SK-N-SH treated with all-trans-retinoic acid at 6 μM for 48 hours (cell line): ENCODE data around the gene CHN1.

ENCODE experiments used
- ATAC-seq: fragments of 200-7000 bp; cut with Tn5 transposase; 3 replicates; pipeline ENCODE4 v1.9.1; 2020; ENCODE audit warnings: mild to moderate bottlenecking, moderate library complexity
- ARNTL ChIP-seq: fragments of 450-650 bp; formaldehyde crosslinking; IDR thresholded peaks from 2 replicates; pipeline ENCODE4 v1.5.0; 2020; ENCODE audit warnings: low read depth, mild to moderate bottlenecking, moderate library complexity, borderline replicate concordance
- BACH2 ChIP-seq: fragments of 250-450 bp; sonication (Bioruptor Pico); IDR thresholded peaks from 2 replicates; pipeline ENCODE4 v1.9.0; 2021; ENCODE audit warnings: mild to moderate bottlenecking, borderline replicate concordance
- CSDC2 ChIP-seq: fragments of 250-450 bp; sonication (Bioruptor Pico); IDR thresholded peaks from 2 replicates; pipeline ENCODE4 v1.5.0; 2020; ENCODE audit warnings: mild to moderate bottlenecking, moderate library complexity
- ESRRG ChIP-seq: fragments of 250-450 bp; sonication (Bioruptor Pico); IDR thresholded peaks from 2 replicates; pipeline ENCODE4 v1.6.1; 2021; ENCODE audit warnings: mild to moderate bottlenecking
- GLIS3 ChIP-seq: fragments of 250-450 bp; sonication (Bioruptor Pico); IDR thresholded peaks from 2 replicates; pipeline ENCODE4 v1.5.0; 2020; ENCODE audit warnings: mild to moderate bottlenecking, moderate library complexity
- ISL1 ChIP-seq: fragments of 250-450 bp; sonication (Bioruptor Pico); IDR thresholded peaks from 2 replicates; pipeline ENCODE4 v2.1.2; 2022; ENCODE audit warnings: mild to moderate bottlenecking, moderate library complexity
- OSR1 ChIP-seq: fragments of 250-450 bp; sonication (Bioruptor Pico); IDR thresholded peaks from 2 replicates; pipeline ENCODE4 v1.8.0; 2022; ENCODE audit warnings: moderate library complexity, mild to moderate bottlenecking, inconsistent platforms
- RARB ChIP-seq: fragments of 250-450 bp; sonication (Bioruptor Pico); IDR thresholded peaks from 2 replicates; pipeline ENCODE4 v1.8.0; 2021; ENCODE audit warnings: mild to moderate bottlenecking, moderate library complexity
- SNAI2 ChIP-seq: fragments of 250-450 bp; sonication (Bioruptor Pico); IDR thresholded peaks from 2 replicates; pipeline ENCODE4 v1.5.0; 2020; ENCODE audit warnings: mild to moderate bottlenecking, moderate library complexity
- TCF4 ChIP-seq: fragments of 250-450 bp; sonication (Bioruptor Pico); IDR thresholded peaks from 2 replicates; pipeline ENCODE4 v1.8.0; 2021; ENCODE audit warnings: mild to moderate bottlenecking, moderate library complexity, borderline replicate concordance
- TOX ChIP-seq: fragments of 250-450 bp; sonication (Bioruptor Pico); IDR thresholded peaks from 2 replicates; pipeline ENCODE4 v1.8.0; 2021; ENCODE audit warnings: mild to moderate bottlenecking, moderate library complexity, borderline replicate concordance
- ZC3H10 ChIP-seq: fragments of 250-450 bp; sonication (Bioruptor Pico); IDR thresholded peaks from 2 replicates; pipeline ENCODE4 v1.5.1; 2021; ENCODE audit warnings: mild to moderate bottlenecking, moderate library complexity
- ZFP3 ChIP-seq: fragments of 250-450 bp; sonication (Bioruptor Pico); IDR thresholded peaks from 2 replicates; pipeline ENCODE4 v1.5.0; 2020; ENCODE audit warnings: mild to moderate bottlenecking, moderate library complexity
- ZFP30 ChIP-seq: fragments of 450-650 bp; formaldehyde crosslinking; IDR thresholded peaks from 2 replicates; pipeline ENCODE4 v1.5.0; 2022; ENCODE audit warnings: mild to moderate bottlenecking, moderate library complexity
- ZNF565 ChIP-seq: fragments of 450-650 bp; formaldehyde crosslinking; conservative IDR thresholded peaks from 2 replicates; pipeline ENCODE4 v1.5.0; 2020; ENCODE audit warnings: low read depth, mild to moderate bottlenecking, moderate library complexity
- ZNF70 ChIP-seq: fragments of 450-650 bp; formaldehyde crosslinking; IDR thresholded peaks from 2 replicates; pipeline ENCODE4 v1.5.0; 2020; ENCODE audit warnings: mild to moderate bottlenecking, moderate library complexity
- ZNF8 ChIP-seq: fragments of 450-650 bp; formaldehyde crosslinking; IDR thresholded peaks from 2 replicates; pipeline ENCODE4 v1.5.0; 2020; ENCODE audit warnings: mild to moderate bottlenecking, moderate library complexity
- TF ChIP-seq, protein P1 (sequence below): fragments of 250-450 bp; sonication (Bioruptor Pico); IDR thresholded peaks from 2 replicates; pipeline ENCODE4 v1.8.0; 2020; ENCODE audit warnings: mild to moderate bottlenecking, moderate library complexity, borderline replicate concordance
- TF ChIP-seq, protein P2 (sequence below): fragments of 250-450 bp; sonication (Bioruptor Pico); IDR thresholded peaks from 2 replicates; pipeline ENCODE4 v1.5.0; 2020; ENCODE audit warnings: mild to moderate bottlenecking, moderate library complexity
- TF ChIP-seq, protein P3 (sequence below): fragments of 250-450 bp; sonication (Bioruptor Pico); IDR thresholded peaks from 2 replicates; pipeline ENCODE4 v1.5.1; 2021; ENCODE audit warnings: mild to moderate bottlenecking, moderate library complexity
- TF ChIP-seq, protein P4 (sequence below): fragments of 250-450 bp; sonication (Bioruptor Pico); IDR thresholded peaks from 2 replicates; pipeline ENCODE4 v1.8.0; 2021; ENCODE audit warnings: low read depth, mild to moderate bottlenecking, moderate library complexity, borderline replicate concordance

The CHN1 gene

DNA sequence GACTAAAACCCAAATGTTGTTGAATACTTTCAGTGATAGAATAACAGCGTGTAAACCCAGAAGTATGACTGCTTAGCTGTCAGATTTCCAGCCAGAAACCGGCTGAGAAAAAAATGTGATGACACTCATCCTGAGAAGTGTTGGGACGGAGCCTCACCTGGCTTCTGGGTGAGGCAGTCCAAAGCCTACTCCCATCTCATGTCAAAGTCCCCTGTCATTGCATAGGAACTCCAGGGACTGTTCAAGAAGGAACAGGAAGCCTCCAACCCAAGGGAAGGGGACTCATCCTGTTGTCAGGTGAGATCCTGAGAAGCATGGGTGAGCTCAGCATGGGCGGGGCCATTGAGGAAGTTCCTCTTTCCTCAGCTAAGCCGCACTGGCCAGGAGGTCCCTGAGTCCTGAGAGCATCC is 229.6 kb downstream of the CHN1 start:
- ATAC-seq: no peak
- TF ChIP-seq, protein P1, sequence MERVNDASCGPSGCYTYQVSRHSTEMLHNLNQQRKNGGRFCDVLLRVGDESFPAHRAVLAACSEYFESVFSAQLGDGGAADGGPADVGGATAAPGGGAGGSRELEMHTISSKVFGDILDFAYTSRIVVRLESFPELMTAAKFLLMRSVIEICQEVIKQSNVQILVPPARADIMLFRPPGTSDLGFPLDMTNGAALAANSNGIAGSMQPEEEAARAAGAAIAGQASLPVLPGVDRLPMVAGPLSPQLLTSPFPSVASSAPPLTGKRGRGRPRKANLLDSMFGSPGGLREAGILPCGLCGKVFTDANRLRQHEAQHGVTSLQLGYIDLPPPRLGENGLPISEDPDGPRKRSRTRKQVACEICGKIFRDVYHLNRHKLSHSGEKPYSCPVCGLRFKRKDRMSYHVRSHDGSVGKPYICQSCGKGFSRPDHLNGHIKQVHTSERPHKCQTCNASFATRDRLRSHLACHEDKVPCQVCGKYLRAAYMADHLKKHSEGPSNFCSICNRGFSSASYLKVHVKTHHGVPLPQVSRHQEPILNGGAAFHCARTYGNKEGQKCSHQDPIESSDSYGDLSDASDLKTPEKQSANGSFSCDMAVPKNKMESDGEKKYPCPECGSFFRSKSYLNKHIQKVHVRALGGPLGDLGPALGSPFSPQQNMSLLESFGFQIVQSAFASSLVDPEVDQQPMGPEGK (CRISPR knock-in tag): no peak
- TF ChIP-seq BACH2 (CRISPR knock-in tag): no peak
- TF ChIP-seq TOX (CRISPR knock-in tag): no peak
- no peak for TF ChIP-seq CSDC2 (CRISPR knock-in tag)
- no peak for TF ChIP-seq ZFP30 (CRISPR knock-in tag)
- no peak for TF ChIP-seq ISL1 (CRISPR knock-in tag)
- TF ChIP-seq GLIS3 (CRISPR knock-in tag): no peak
- TF ChIP-seq ZNF565 (CRISPR knock-in tag): no peak
- no peak for TF ChIP-seq RARB (CRISPR knock-in tag)
- TF ChIP-seq, protein P2, sequence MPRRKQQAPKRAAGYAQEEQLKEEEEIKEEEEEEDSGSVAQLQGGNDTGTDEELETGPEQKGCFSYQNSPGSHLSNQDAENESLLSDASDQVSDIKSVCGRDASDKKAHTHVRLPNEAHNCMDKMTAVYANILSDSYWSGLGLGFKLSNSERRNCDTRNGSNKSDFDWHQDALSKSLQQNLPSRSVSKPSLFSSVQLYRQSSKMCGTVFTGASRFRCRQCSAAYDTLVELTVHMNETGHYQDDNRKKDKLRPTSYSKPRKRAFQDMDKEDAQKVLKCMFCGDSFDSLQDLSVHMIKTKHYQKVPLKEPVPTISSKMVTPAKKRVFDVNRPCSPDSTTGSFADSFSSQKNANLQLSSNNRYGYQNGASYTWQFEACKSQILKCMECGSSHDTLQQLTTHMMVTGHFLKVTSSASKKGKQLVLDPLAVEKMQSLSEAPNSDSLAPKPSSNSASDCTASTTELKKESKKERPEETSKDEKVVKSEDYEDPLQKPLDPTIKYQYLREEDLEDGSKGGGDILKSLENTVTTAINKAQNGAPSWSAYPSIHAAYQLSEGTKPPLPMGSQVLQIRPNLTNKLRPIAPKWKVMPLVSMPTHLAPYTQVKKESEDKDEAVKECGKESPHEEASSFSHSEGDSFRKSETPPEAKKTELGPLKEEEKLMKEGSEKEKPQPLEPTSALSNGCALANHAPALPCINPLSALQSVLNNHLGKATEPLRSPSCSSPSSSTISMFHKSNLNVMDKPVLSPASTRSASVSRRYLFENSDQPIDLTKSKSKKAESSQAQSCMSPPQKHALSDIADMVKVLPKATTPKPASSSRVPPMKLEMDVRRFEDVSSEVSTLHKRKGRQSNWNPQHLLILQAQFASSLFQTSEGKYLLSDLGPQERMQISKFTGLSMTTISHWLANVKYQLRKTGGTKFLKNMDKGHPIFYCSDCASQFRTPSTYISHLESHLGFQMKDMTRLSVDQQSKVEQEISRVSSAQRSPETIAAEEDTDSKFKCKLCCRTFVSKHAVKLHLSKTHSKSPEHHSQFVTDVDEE (CRISPR knock-in tag): no peak
- TF ChIP-seq, protein P3, sequence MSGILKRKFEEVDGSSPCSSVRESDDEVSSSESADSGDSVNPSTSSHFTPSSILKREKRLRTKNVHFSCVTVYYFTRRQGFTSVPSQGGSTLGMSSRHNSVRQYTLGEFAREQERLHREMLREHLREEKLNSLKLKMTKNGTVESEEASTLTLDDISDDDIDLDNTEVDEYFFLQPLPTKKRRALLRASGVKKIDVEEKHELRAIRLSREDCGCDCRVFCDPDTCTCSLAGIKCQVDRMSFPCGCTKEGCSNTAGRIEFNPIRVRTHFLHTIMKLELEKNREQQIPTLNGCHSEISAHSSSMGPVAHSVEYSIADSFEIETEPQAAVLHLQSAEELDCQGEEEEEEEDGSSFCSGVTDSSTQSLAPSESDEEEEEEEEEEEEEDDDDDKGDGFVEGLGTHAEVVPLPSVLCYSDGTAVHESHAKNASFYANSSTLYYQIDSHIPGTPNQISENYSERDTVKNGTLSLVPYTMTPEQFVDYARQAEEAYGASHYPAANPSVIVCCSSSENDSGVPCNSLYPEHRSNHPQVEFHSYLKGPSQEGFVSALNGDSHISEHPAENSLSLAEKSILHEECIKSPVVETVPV (CRISPR knock-in tag): no peak
- TF ChIP-seq ARNTL: no peak
- no peak for TF ChIP-seq OSR1 (CRISPR knock-in tag)
- TF ChIP-seq ESRRG (CRISPR knock-in tag): no peak
- TF ChIP-seq ZNF8 (CRISPR knock-in tag): no peak
- TF ChIP-seq, protein P4, sequence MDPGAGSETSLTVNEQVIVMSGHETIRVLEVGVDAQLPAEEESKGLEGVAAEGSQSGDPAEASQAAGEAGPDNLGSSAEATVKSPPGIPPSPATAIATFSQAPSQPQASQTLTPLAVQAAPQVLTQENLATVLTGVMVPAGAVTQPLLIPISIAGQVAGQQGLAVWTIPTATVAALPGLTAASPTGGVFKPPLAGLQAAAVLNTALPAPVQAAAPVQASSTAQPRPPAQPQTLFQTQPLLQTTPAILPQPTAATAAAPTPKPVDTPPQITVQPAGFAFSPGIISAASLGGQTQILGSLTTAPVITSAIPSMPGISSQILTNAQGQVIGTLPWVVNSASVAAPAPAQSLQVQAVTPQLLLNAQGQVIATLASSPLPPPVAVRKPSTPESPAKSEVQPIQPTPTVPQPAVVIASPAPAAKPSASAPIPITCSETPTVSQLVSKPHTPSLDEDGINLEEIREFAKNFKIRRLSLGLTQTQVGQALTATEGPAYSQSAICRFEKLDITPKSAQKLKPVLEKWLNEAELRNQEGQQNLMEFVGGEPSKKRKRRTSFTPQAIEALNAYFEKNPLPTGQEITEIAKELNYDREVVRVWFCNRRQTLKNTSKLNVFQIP (CRISPR knock-in tag): no peak
- no peak for TF ChIP-seq SNAI2 (CRISPR knock-in tag)
- TF ChIP-seq ZC3H10 (CRISPR knock-in tag): no peak
- no peak for TF ChIP-seq TCF4 (CRISPR knock-in tag)

DNA sequence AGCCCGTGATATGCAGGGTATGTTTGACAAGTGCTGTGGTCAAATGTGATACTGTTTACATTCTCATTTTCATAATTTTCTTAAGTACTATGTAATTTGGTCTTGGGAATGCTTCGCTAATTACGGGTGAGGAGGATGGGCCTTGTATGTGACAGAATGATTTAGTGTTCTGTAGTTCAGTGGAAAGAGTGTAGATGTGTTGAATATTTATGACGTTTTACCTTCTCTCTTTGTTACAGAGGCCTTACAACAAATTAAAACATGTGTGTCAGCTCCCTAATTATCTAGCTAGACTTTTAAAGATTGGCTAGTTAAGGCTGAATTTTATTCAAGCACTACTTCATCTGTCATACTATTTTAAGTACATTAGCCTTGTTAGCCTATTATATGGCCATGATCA is 230.3 kb downstream of the CHN1 start:
- ATAC-seq: no peak
- TF ChIP-seq BACH2 (CRISPR knock-in tag) (no peak), ZFP3 (CRISPR knock-in tag) (no peak), ZC3H10 (CRISPR knock-in tag) (no peak), ISL1 (CRISPR knock-in tag) (no peak), TCF4 (CRISPR knock-in tag) (no peak), ZNF70 (CRISPR knock-in tag) (no peak), RARB (CRISPR knock-in tag) (no peak), OSR1 (CRISPR knock-in tag) (no peak), ZNF8 (CRISPR knock-in tag) (no peak)
- TF ChIP-seq, protein P2 (CRISPR knock-in tag): no peak
- TF ChIP-seq, protein P3 (CRISPR knock-in tag): no peak
- TF ChIP-seq, protein P1 (CRISPR knock-in tag): no peak
